Measurements from ENCODE around the gene PDE6G. TPM values are rescaled to one million over a fixed set of nuclear protein-coding genes. Genes with fewer than 3 reads are reported as not detected.

The PDE6G gene
- total and polyA plus RNA-seq, 2 of the 4 experiments (the other 2 are of a cell fraction), result 2.7 TPM; not detected in 1

DNA sequence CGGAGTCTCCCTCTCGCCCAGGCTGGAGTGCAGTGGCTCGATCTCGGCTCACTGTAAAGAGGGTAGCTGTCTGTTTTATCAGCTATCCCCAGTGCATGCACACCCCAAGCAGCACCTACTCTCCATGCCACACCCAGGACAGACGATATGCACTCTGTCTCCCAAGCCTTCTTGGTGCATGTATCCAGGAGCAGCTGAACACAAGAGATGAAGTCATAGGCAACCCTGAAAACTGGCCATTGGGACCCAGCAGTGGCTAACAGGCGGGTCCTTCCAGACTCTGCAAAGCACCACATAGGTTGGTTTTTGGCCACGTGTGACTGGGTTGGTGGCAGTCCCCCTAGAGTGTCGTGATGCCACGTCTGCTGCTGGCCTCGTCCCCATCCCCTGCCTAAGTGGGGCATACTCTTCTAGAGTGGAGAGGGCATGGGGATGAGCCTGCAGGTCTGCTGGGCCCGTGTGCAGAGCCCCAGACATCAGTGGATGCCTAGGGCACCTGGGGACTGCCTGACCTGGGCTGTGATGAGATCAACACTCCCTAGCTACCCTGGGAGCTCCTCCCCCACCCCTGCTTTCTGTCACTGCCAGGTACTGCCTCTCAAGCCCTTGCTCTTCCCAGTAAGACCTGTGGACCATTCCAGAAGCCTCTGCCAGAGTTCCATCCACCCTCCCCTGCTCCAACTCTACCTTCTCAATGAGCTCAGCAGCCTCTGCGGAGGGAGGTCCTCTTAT, 9.3 kb downstream of the PDE6G start:
- Histone ChIP-seq H3K9me1 (ENCODE audit: insufficient read depth, low read length) (peaks cover 11% of the 10 kb centered on the region), H3K27me3 (ENCODE audit: control insufficient read depth, insufficient read depth, low read length) (peaks cover 19% of the 10 kb centered on the region), H3K4me2 (ENCODE audit: low read depth, low read length) (no peak overlapping the region), H3K9me3 (ENCODE audit: control insufficient read depth, insufficient read depth, low read length) (peaks cover 8% of the 10 kb centered on the region; the same call in 1 of the 2 replicates), H3K79me1 (ENCODE audit: low read depth in 1 of 2, low read length in 2 of 2) (peaks cover 0 to 6% of the 10 kb centered on the region in 2 experiments; a peak in 1 of 4 replicates), H3K4ac (ENCODE audit: low read depth, low read length) (no peak overlapping the region), H2AFZ (replicated peaks; ENCODE audit: low read length, poor library complexity) (no peak overlapping the region), H3K4me1 (ENCODE audit: control insufficient read depth, insufficient read depth, low read length) (peaks cover 11% of the 10 kb centered on the region), H3K18ac (ENCODE audit: low read depth, low read length) (no peak overlapping the region), H2BK20ac (ENCODE audit: low read depth, low read length) (no peak overlapping the region), H3K9ac (ENCODE audit: low read depth, low read length) (no peak overlapping the region), H3K14ac (replicated peaks; ENCODE audit: low read depth, low read length) (no peak overlapping the region), H3K4me3 (ENCODE audit: insufficient read depth, low read depth, low read length) (no peak overlapping the region), H2BK5ac (ENCODE audit: low read depth, low read length, poor library complexity, severe bottlenecking) (no peak overlapping the region), H2BK15ac (ENCODE audit: low read depth, low read length) (no peak overlapping the region), H3K27ac (ENCODE audit: insufficient read depth, low read length) (no peak overlapping the region), H4K5ac (ENCODE audit: low read depth, low read length) (no peak overlapping the region), H2AK5ac (ENCODE audit: low read depth, low read length) (no peak overlapping the region), H3K56ac (ENCODE audit: extremely low read depth, insufficient read depth, low read length) (no peak overlapping the region), H4K8ac (ENCODE audit: low read depth in 2 of 2, low read length in 2 of 2) (no peak overlapping the region), H4K20me1 (ENCODE audit: insufficient read depth, low read length) (peaks cover 3% of the 10 kb centered on the region; the same call in 1 of the 2 replicates), H2AK9ac (replicated peaks; ENCODE audit: low read depth, low read length, poor library complexity) (no peak overlapping the region), H3K23ac (ENCODE audit: low read depth, low read length) (no peak overlapping the region), H2BK120ac (ENCODE audit: low read depth, low read length) (no peak overlapping the region), H4K91ac (ENCODE audit: insufficient read depth, low read depth, low read length) (no peak overlapping the region), H3K36me3 (ENCODE audit: control insufficient read depth, insufficient read depth, low read length) (0 out of 2 replicates have a peak, but pooled peaks cover 2% of the 10 kb centered on the region)
- dilution Hi-C loops (cut with HindIII; ENCODE audit: low sequenced_read_pairs, unreplicated experiment), result no loop called here
- DNase-seq (no peak), ATAC-seq (ENCODE audit: low read depth) (no peak)
- no TSS peak for BruUV-seq (replicated peaks)
- intact Hi-C loops (cut with micrococcal nuclease), result no loop called here
- in situ Hi-C loops (cut with MboI; ENCODE audit: low sequenced_read_pairs), result no loop called here
- ChIA-PET POLR2A (ENCODE audit: unreplicated experiment) (interaction anchor here (0.7 kb wide), 1 partner anchor 225 kb away, joined by 4 read pairs; no protein-coding TSS in a partner anchor), CTCF (no interaction called here)
- WGBS, 2 experiments (ENCODE audit: extremely low coverage in 2 of 2, insufficient read length in 1 of 2), result 100% methylated on average over 1 of the region's 12 CpGs; no CpG with 5 or more reads in 1 of the 2 experiments
- TF ChIP-seq CHD1 (IDR thresholded peaks at IDR 0.05; ENCODE audit: low read depth, low read length), result no peak
- no peak for TF ChIP-seq MAZ (IDR thresholded peaks at IDR 0.05; ENCODE audit: borderline replicate concordance, low read depth, low read length)
- no peak for TF ChIP-seq RFX5 (IDR thresholded peaks at IDR 0.05; ENCODE audit: low read depth, low read length)
- TF ChIP-seq RCOR1 (IDR thresholded peaks at IDR 0.05; ENCODE audit: insufficient replicate concordance, low read length), result no peak
- no peak for TF ChIP-seq FOS (IDR thresholded peaks at IDR 0.05; ENCODE audit: low read depth, low read length)
- TF ChIP-seq RAD21 (IDR thresholded peaks at IDR 0.05; ENCODE audit: low read length), result no peak
- TF ChIP-seq MXI1 (IDR thresholded peaks at IDR 0.05; ENCODE audit: borderline replicate concordance, low read depth, low read length), result no peak
- no peak for TF ChIP-seq ELK1 (IDR thresholded peaks at IDR 0.05; ENCODE audit: borderline replicate concordance, low read depth, low read length)
- no peak for TF ChIP-seq BHLHE40 (IDR thresholded peaks at IDR 0.05; ENCODE audit: low read depth, low read length)
- TF ChIP-seq, protein P1, sequence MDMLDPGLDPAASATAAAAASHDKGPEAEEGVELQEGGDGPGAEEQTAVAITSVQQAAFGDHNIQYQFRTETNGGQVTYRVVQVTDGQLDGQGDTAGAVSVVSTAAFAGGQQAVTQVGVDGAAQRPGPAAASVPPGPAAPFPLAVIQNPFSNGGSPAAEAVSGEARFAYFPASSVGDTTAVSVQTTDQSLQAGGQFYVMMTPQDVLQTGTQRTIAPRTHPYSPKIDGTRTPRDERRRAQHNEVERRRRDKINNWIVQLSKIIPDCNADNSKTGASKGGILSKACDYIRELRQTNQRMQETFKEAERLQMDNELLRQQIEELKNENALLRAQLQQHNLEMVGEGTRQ (IDR thresholded peaks at IDR 0.05; ENCODE audit: low read depth, low read length), result no peak
- TF ChIP-seq SMC3 (IDR thresholded peaks at IDR 0.05; ENCODE audit: low read depth, low read length), result no peak
- TF ChIP-seq POLR2A (IDR thresholded peaks at IDR 0.05; ENCODE audit: low read depth, low read length), result no peak
- no peak for TF ChIP-seq MAFK (IDR thresholded peaks at IDR 0.05; ENCODE audit: low read depth, low read length)
- no peak for TF ChIP-seq NFE2L2 (IDR thresholded peaks at IDR 0.05; ENCODE audit: low read depth, low read length)
